HFF-Myc (cell line): ENCODE measurements around the gene KRTAP4-7.
"Not testable (repeated sequence)": the region's sequence is repeated elsewhere in the genome, so short reads cannot be mapped to it uniquely, and the experiment has no call there.

Source experiments
- DNase-seq: peaks from one replicate; pipeline ENCODE4 v3.0.0-alpha.2; 2011; ENCODE audit warnings: low read depth; ENCODE audit errors: extremely low read depth
- H3K4me3 ChIP-seq: replicated peaks from 2 replicates; pipeline ENCODE4 v1.5.1; 2011; ENCODE audit warnings: low read depth, mild to moderate bottlenecking, control low read depth, low read length
- TF ChIP-seq, protein P1 (sequence below): IDR thresholded peaks from 2 replicates; pipeline ENCODE4 v1.5.1; 2012; ENCODE audit warnings: mild to moderate bottlenecking, low read depth, low read length, control low read depth; ENCODE audit errors: missing control alignments

KRTAP4-7 gene

DNA sequence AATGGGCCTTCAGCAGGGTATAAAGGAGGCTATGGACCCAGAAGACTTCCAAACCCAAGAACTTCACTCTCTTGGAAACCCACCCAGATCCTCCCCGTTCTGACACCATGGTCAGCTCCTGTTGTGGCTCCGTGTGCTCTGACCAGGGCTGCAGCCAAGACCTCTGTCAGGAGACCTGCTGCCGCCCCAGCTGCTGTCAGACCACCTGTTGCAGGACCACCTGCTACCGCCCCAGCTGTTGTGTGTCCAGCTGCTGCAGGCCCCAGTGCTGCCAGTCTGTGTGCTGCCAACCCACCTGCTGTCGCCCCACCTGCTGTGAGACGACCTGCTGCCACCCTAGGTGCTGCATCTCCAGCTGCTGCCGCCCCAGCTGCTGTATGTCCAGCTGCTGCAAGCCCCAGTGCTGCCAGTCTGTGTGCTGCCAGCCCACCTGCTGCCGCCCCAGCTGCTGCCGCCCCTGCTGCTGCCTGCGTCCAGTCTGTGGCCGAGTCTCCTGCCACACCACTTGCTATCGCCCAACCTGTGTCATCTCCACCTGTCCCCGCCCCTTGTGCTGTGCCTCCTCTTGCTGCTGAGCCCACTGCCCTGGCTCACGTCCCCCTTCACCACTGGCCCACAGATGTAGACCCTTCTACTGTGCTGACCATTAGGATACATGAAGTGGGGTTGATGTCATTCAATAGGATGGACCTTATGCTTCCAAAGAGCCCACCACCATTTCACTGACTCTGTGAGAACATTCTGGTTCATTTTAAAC is at the start of gene KRTAP4-7:
Gene KRTAP4-7 (plus strand): TSS at position 51 of the 757 bp plus-strand sequence. CDS start 57 bp downstream, at position 108.
- DNase-seq, H3K4me3 ChIP-seq: not testable (repeated sequence)

DNA sequence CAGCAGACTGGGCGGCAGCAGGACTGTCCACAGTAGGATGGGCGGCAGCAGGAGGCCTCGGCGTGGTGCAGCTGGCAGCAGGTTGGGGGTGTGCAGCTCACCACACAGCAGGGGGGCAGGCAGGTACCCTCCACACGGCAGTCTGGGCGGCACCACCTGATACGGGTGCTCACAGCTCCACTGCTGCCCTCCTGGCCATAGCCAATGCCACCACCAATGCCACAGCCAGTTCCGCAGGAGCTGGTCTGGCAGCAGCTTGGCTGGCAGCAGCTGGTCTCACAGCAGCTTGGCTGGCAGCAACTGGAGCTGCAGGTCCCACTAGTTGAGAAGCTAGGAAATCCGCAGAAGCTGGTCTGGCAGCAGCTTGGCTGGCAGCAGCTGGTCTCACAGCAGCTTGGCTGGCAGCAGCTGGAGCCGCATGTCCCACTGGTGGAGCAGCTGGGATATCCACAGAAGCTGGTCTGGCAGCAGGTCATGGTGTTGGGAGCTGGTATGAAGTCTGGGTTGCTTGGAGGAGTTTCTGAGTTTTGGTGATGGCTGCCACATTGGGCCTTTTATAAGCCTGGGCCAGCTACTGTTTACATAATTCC is 49.5 kb upstream of the KRTAP4-7 start, which contains the start of gene KRTAP1-3:
Gene KRTAP1-3 (minus strand): TSS at position 529 of the 590 bp plus-strand sequence. CDS start 53 bp downstream, at position 476.
- DNase-seq, H3K4me3 ChIP-seq: not testable (repeated sequence)

DNA sequence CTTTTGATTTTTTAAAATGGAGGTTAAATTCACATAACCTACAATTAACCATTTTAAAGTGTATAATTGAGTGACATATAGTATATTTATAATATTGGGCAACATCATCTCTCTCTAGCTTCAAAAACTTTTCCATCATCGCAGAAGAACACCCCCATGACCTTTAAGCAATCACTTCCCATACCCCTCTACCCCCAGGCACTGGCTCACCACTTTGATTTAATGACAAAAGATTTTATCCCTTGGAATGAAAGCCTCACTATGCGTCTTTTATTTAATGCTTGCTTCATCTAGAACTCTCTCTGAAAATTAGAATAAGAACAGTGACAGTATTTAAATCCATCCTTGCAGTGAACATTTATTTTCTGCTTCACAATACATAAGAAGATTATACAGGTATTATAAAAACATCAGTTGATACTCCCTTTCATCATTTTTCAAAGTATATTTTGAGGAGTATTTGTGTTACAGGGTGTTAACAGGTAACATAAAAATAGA is 46.0 kb upstream of the KRTAP4-7 start:
- no peak overlapping the region for H3K4me3 ChIP-seq
- TF ChIP-seq, protein P1, sequence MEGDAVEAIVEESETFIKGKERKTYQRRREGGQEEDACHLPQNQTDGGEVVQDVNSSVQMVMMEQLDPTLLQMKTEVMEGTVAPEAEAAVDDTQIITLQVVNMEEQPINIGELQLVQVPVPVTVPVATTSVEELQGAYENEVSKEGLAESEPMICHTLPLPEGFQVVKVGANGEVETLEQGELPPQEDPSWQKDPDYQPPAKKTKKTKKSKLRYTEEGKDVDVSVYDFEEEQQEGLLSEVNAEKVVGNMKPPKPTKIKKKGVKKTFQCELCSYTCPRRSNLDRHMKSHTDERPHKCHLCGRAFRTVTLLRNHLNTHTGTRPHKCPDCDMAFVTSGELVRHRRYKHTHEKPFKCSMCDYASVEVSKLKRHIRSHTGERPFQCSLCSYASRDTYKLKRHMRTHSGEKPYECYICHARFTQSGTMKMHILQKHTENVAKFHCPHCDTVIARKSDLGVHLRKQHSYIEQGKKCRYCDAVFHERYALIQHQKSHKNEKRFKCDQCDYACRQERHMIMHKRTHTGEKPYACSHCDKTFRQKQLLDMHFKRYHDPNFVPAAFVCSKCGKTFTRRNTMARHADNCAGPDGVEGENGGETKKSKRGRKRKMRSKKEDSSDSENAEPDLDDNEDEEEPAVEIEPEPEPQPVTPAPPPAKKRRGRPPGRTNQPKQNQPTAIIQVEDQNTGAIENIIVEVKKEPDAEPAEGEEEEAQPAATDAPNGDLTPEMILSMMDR: no peak
- no peak for DNase-seq

DNA sequence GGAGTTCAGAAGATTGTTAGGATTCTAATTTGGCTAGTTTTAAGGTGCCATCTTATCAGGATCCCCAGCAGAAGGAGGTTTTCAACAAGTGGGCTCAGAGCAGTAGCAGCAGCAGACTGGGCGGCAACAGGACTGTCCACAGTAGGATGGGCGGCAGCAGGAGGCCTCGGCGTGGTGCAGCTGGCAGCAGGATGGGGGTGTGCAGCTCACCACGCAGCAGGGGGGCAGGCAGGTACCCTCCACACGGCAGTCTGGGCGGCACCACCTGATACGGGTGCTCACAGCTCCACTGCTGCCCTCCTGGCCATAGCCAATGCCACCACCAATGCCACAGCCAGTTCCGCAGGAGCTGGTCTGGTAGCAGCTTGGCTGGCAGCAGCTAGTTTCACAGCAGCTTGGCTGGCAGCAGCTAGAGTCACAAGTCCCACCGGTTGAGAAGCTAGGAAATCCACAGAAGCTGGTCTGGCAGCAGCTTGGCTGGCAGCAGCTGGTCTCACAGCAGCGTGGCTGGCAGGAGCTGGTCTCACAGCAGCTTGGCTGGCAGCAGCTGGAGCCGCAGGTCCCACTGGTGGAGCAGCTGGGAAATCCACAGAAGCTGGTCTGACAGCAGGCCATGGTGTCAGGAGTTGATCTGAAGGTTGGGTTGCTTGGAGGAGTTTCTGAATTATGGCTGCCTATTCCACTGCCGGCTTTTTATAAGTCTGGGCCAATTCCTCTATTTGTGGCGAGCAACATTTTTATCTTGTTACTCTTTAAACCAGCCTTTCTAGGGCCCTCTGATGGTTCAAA is 43.0 kb upstream of the KRTAP4-7 start, which contains the start of gene KRTAP1-1:
Gene KRTAP1-1 (minus strand): TSS at position 668 of the 789 bp plus-strand sequence. CDS start 53 bp downstream, at position 615.
- not testable (repeated sequence) for DNase-seq, H3K4me3 ChIP-seq

DNA sequence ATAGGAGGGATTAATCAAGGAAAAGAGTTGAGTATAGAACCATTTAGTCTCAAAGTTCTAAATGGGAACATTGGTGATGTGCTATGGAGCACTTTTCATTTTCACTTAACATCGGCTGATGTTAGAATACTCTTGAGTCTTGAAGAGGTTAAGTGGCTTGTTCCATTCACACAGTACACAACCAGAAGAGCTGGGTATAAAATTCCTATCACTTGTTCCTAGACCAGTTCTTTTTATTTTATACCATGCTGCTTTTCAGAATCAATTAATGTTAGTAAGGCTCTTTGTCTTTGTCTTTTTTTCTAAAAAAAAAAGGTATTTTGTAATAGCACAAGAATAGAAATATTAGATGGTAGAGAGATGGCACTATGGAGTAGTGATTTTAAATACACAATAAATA is 41.0 kb upstream of the KRTAP4-7 start:
- TF ChIP-seq, protein P1: no peak
- DNase-seq: no peak
- no peak overlapping the region for H3K4me3 ChIP-seq

DNA sequence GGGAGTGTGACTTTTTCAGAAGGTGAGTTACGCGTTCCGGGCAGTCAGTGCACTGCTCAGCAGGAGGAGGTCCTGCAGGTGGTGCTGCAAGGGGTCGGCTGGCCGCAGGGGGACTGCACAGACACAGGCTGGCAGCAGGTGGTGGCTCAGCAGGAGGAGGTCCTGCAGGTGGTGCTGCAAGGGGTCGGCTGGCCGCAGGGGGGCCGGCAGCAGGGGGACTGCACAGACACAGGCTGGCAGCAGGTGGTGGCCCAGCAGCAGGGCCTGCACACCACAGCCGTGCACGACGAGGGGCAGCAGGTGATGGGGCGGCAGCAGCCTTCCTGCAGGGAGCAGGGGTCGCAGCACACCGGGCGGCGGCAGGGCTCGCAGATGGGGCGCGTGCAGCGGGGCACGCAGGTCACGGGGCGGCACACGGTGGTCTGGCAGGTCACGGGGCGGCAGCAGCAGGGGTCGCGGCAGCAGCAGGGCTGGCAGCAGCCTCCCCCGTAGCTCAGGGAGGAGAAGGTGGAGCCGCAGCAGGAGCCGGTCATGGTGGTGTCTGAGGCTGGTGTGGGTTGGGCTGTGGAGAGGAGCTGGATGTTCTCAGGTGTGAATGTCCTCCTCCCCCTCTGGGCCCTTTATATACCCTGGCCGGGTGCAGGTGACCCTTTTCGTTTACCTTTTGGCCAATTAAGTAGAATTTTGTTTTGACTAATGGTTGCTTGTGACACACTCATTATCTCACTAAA is 37.0 kb upstream of the KRTAP4-7 start, which contains the start of gene KRTAP2-1:
Gene KRTAP2-1 (minus strand): TSS at position 582 of the 731 bp plus-strand sequence. CDS start 49 bp downstream, at position 533.
- H3K4me3 ChIP-seq, DNase-seq: not testable (repeated sequence)

DNA sequence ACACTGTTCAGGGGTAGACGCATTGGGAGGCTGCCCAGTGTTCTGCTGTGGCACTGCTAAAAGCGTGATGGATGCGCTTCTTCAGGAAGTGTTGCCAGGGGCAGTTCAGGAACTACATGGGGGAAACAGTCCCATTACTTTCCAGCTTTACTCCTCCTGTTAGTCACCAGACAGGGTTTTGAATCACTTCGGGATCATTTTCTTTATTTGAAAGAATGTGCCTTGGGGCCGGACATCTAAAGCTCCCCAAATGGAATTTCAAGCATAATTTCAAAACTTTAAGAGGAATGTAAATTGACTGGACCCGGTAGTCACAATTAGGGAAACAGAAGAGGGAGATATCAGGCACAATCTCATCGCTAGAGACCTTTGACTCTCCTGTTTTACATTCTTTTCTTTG is 35.5 kb upstream of the KRTAP4-7 start:
- TF ChIP-seq, protein P1: no peak
- no peak for DNase-seq
- H3K4me3 ChIP-seq: no peak overlapping the region

DNA sequence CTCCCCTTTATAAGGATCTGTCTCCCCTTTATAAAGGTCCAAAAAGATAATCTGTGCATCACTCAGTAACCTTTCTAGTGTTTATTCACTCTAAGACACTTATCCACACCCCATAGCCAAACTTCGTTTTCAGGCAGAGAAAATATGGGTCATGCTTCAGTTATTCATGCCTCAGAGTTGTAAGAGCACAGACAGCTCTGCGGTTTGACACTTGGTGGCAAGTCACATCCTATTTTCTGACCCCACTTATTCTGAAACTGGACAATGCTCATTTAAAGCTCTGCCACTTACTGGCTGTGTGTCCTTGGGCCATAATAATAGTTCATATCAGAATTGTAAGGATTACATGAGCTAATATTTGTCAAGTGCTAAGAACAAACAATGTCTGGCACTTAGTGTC is 34.8 kb upstream of the KRTAP4-7 start:
- H3K4me3 ChIP-seq: no peak overlapping the region
- no peak for DNase-seq
- TF ChIP-seq, protein P1: no peak
